NCI-H526 (cell line): ENCODE results near the gene MAGEA10.
"Not testable (repeated sequence)": the region's sequence is repeated elsewhere in the genome, so short reads cannot be mapped to it uniquely, and the experiment has no call there.

ENCODE experiments used
- DNase-seq, 2 experiments: peaks; one replicate each; lab custom pipeline; 2025; lab: John Stamatoyannopoulos, UW

Gene MAGEA10

DNA sequence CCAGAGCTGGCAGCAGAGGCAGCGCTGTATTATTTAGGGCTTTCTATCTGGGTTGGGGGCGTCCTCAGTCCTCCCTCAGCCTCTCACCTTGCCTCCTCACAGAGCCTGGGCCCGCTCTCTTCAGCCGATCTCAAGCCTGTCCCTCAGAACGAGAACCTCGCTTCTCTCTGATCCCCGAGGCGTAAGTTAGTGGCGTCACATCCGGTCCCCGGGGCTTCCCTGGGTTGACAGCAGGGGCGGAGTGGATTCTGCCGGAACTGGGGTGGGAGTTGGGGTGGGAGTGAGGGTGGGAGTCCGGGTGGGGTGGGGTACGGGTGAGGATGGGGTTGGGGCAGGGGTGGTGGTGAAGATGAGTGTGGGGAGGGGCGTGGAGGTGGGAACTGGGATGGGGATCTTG, at the start of gene MAGEA10:
Gene MAGEA10, minus strand, starts transcription at position 190 of the 397 bp plus-strand sequence. CDS start 2,957 bp downstream, outside the sequence.
- DNase-seq = no peak

- DNase-seq = no peak
These were observed 39.3 kb upstream of the MAGEA10 start for GRCh38 chrX:152177497-152178269.

DNA sequence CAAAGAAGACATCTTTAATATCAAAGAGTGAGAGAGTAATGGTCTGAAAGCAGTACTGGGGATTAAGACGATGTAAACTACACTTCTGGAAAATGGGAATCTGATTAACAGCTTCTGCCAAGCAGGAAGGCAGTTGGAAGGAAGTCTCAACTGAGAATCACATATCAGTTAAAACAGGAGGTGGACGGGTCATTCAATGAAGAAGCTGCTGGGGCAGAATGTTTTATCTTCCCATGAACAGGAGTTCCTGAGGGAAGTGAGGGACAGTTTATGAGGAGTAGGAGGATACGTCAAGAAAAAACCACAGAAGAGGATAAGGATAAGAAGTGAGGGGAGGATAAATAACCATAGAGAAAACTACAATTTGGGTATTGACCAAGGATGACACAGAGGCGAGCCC, 38.7 kb upstream of the MAGEA10 start:
- no peak for DNase-seq

- not testable (repeated sequence) for DNase-seq
These were observed 37.5 kb upstream of the MAGEA10 start for GRCh38 chrX:152175892-152176291.

GRCh38 chrX:152173923-152174322, 35.5 kb upstream of the MAGEA10 start:
- not testable (repeated sequence) for DNase-seq

GRCh38 chrX:152170621-152171020, 32.2 kb upstream of the MAGEA10 start:
- DNase-seq = no peak

GRCh38 chrX:152165033-152165743, 26.8 kb upstream of the MAGEA10 start:
- no peak for DNase-seq

DNA sequence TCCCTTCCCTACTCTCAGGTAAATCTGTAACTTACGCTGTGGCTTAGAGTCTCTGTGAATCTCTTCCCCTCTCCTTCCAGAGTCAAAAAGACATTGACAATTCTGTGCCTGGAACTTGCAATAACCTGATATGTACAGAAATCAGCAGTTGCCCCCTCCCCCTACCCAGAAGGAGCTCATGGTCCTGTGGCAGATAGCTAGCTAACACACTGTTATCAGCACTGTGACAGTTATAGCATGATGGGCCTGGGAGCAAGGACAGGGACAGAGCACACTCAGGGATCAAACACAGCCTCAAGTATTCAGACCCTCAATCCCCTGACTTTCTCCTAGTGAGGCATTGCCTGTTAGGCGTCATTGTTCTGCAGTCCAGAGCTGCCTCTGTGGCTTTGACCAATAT, 18.7 kb upstream of the MAGEA10 start:
- DNase-seq = no peak

DNA sequence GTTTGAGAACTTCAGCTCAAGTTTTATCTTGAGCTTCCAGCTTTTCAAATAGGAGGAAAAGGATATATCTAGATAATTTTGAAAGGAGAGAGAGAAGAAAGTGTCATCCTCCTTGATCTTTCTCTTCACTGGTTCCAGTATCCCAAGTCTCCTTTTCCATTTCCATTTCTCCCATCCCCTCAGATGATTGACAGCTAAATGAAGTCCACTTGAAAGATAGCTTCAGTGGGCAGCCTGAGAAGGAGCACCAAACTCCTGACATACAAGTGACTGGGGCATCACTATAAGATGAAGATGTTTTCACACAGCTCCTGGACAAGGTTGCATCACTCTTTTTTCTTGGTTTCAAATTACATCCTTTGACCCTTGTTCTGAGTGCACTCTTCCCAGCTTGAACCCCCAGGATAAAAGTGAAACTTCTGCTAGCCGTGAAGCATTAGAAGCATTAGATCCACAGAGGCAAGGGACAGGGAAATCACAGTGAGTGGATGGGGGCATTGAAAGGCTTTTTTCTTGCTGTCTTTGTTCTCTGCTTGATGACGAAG, 17.5 kb upstream of the MAGEA10 start:
- DNase-seq = no peak

- DNase-seq = no peak
These were observed 15.7 kb upstream of the MAGEA10 start for GRCh38 chrX:152154050-152154449.

- no peak for DNase-seq
These were observed 12.9 kb upstream of the MAGEA10 start for GRCh38 chrX:152151256-152151655.

GRCh38 chrX:152149648-152150047, 11.3 kb upstream of the MAGEA10 start:
- DNase-seq = no peak

DNA sequence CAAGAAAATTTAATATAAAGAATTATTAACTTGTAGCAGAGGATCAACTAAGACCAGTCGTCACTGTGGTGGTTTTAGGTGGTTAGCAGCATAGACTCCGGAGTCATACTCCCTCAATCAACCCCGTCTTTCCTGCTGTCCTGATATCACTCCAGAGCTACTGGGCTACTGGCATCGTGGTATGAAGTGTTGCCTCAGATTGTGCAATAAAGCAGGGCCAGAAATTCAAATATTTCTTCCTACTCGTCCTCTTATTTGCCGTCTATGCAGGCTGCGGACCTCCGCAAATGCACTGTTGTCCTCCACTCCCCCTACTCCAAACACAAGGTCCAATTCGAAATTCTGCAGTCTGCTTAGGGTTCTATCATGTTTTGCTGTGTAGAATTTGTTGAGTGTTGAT, 1.2 kb upstream of the MAGEA10 start:
- no peak for DNase-seq

DNA sequence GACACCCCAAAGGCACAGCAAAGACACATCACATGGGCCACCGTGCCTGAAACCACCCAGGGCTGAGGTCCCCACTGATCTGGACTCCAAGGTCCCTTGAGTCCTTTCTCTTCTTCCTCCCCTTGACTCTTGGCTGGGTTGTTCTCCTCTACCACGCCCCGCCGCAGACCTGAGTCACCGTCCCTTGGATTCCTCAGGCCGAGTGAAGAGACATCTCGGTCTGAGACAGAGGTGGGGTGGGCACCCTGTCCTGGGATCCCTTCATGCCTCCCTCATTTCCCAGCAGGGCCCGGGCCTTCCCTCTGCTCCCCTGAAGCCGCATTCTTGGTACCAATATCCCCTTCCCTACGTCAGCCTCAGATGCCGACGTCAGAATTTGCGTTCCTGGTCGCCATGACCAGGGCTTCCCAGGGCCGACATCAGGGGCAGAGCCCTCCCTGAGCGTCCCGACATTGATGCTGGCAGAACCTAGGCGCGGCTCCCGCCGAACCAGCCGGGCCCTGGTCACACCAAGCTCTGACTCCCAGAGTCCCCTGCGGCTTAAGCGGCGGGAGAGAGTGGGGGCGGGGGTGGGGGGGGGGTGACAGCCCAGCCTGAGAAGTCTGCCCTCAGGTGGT, 498 bp downstream of the MAGEA10 start:
- DNase-seq = no peak

GRCh38 chrX:152136312-152136711, 2.1 kb downstream of the MAGEA10 start:
- DNase-seq = no peak

DNA sequence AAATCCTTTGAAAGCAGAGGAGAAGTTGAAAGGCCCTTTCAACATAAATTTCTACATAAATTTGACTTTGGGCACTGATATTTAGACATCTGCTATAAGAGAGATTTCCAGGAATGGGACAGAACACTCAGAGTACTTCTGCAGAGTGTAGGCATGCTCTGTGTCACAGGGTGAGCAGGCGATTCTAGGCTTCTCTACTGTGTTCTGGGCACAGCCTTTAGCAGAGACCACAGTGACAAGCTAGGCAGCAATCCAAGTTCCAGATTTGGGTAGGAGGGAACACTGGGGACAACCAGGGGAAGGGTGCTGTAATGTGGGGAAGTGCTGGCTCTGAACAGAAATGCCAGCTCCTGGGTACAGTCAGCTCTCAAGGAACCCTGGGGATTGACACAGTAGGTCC, 6.9 kb downstream of the MAGEA10 start:
- DNase-seq = no peak

DNA sequence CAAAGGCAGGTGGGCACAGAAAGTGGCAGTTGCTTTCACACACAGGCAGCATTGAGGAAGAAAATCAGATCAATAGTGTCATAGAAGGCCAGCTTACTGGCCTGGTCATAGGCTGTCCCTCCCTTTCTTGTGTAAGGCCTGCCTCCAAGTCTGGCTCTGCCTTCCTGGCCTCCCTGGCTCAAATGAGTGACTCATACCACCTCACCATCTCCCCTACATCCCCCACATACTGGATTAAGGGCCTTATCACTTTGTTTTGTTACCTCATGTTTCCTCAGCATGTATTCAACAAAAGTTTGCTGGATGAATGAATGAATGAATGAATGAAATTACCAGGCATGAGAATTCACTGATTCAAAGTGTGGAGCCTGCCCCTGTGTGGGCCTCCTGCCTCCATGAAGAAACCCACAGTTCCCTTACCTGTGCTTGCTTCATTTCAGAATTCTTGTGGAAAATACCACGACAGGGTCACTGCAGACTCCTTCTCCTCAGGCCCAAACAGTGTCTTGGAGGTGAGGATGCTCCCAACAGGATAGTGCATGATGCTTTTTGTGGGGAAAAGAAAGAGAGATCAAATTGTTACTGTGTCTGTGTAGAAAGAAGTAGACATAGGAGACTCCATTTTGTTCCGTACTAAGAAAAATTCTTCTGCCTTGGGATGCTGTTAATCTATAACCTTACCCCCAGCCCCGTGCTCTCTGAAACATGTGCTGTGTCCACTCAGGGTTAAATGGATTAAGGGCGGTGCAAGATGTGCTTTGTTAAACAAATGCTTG, 9.1 kb downstream of the MAGEA10 start:
- not testable (repeated sequence) for DNase-seq

- no peak for DNase-seq
These were observed 21.1 kb downstream of the MAGEA10 start for GRCh38 chrX:152117305-152117704.

DNA sequence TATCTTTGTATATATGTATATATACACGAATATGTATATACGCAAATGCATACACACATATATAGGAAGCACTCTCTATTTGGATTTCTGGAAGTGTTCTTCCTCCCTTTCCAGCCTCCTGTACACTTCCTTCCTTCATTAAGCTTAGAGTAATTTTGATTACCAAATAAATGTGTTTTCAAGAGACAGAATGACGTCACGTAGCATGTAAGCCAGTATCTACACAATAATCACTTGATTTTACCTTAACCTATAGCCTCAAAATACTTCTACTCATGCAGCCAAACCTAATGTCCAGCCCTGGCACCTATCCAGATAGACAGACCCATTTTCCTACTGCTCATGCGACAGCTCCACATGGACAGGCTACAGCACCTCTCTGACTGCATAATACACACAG, 29.9 kb downstream of the MAGEA10 start:
- no peak for DNase-seq

GRCh38 chrX:152103866-152104265, 34.5 kb downstream of the MAGEA10 start:
- no peak for DNase-seq

DNA sequence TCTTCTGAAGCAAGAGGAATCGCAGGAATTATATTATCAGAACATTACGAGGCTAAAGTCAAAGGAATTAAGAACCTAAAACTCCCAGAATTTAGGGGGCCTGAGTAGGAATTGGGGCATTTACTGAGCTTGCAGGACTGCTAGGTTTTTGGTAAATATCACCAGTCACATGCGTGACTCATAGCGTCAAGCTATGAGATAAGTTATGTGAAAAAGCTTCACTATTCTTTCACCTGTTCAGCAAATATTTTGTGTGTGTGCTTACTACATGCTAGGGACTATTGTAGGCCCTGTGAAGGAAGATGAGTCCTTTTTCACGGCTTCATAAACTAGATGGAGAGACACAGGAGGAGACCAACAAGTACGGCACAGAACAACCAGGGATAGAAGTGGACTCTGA, 52.2 kb downstream of the MAGEA10 start:
- no peak for DNase-seq
